Left lobe of liver (tissue), 2 donors: ENCODE data around the gene DAB1. TPM values are rescaled to one million over a fixed set of nuclear protein-coding genes. Genes with fewer than 3 reads are reported as not detected.
"Not testable (repeated sequence)": the region's sequence is repeated elsewhere in the genome, so short reads cannot be mapped to it uniquely, and the experiment has no call there.

Source experiments
- ATAC-seq: fragments of 200-7000 bp; cut with Tn5 transposase; one replicate; pipeline ENCODE4 v1.9.1; 2020; ENCODE audit warnings: mild to moderate bottlenecking, moderate library complexity
- DNase-seq: peaks from one replicate; pipeline ENCODE4 v3.0.0-alpha.2; 2020; ENCODE audit warnings: low spot score
- total RNA-seq: library from RNA; stranded (reverse); gene quantifications from one replicate; pipeline ENCODE4 v1.2.1, GENCODE V29; 2021
- donor health status: DM: no; HTN: no; CAD: no; lungs with moderate emphysema.
- donor health status: DM: no; HTN: yes; CAD: no.

DAB1 gene
- total RNA-seq, 1 donor from 2014 or later: 1.4 TPM

- no peak for ATAC-seq
- no peak for DNase-seq
These were observed 330.7 kb downstream of the DAB1 start for GRCh38 chr1:57093122-57093521.

GRCh38 chr1:57091642-57092041 lies 332.2 kb downstream of the DAB1 start:
- no peak for ATAC-seq
- no peak for DNase-seq

GRCh38 chr1:57089855-57090254 lies 334.0 kb downstream of the DAB1 start:
- ATAC-seq (no peak), DNase-seq (no peak)

DNA sequence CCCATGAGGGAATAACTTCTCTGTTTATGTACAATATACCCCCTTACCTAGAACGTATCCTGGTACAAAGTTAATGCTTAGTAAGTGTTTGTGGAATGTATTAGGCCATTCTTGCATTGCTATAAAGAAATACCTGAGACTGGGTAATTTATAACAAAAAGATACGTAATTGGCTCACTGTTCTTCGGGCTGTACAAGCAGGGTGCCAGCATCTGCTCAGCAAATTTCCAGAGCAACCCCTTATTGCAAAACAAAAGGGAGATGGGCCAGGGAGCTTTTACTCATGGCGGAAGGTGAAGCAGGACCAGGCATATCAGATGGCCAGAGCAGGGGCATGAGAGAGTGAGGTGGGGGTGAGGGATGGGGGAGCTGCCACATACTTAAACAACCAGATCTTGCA lies 334.6 kb downstream of the DAB1 start:
- DNase-seq (no peak), ATAC-seq (no peak)

GRCh38 chr1:57088653-57089052 lies 335.2 kb downstream of the DAB1 start:
- no peak for ATAC-seq
- no peak for DNase-seq

DNA sequence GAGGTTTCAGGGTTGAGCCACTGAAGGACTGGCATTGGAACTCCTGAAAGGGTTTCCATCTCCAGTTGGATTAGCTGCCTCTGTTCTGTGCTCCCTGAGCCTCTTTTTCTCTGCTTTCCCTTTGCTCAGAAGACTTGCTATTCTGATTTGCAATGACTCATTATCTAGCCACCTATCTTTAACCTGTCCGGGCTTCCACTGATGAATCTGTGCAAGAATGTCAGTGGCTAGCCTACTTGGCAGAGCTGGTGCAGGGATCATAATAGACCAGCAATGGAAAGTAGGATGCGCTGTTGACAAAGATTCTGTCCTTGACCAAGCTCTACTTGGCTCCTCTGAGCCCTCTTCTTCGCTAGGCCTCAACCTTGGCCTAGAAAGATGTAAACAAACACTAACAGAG lies 336.2 kb downstream of the DAB1 start:
- ATAC-seq, DNase-seq: not testable (repeated sequence)

- DNase-seq (no peak), ATAC-seq (no peak)
These were observed 337.7 kb downstream of the DAB1 start for GRCh38 chr1:57086154-57086553.

GRCh38 chr1:57084701-57085100 lies 339.2 kb downstream of the DAB1 start:
- ATAC-seq: no peak
- no peak for DNase-seq

- DNase-seq: no peak
- no peak for ATAC-seq
These were observed 341.0 kb downstream of the DAB1 start for GRCh38 chr1:57082711-57083439.

DNA sequence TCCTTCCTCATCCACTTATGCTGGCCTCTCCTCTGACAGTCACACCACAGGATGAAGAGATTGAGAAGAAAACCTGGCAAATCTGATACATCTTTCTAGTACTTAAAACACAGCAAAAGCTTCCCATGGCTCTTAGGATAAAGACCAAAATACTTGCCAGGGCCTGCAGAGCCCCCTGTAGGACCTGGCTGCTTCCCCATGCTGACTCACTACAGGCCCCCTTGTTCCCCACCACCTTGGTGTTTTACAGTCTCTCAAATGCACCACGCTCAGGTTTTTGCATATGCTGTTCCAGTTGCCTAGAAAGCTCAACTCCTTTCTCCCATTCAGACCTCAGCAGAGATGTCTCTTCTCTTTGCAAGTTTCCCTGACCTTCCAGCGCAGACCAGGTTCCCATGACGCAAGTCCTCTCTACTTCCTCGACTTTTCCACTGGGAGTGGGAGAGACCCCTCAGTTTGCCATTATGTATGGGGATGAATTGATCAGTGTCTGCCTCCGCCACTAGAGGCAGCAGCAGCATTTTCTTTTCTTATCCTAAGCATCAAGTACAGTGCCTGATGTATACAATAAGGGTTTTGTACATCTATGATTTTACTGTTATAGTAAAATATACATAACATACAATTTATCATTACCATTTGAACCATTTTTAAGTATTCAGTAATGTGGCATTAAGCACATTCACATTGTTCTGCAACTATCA lies 344.3 kb downstream of the DAB1 start:
- no peak for DNase-seq
- peak; percentile 26 for ATAC-seq

- DNase-seq (no peak), ATAC-seq (no peak)
These were observed 351.3 kb downstream of the DAB1 start for GRCh38 chr1:57072401-57073110.

GRCh38 chr1:57067863-57068262 lies 356.0 kb downstream of the DAB1 start:
- peak; percentile 48 for ATAC-seq
- DNase-seq: no peak

DNA sequence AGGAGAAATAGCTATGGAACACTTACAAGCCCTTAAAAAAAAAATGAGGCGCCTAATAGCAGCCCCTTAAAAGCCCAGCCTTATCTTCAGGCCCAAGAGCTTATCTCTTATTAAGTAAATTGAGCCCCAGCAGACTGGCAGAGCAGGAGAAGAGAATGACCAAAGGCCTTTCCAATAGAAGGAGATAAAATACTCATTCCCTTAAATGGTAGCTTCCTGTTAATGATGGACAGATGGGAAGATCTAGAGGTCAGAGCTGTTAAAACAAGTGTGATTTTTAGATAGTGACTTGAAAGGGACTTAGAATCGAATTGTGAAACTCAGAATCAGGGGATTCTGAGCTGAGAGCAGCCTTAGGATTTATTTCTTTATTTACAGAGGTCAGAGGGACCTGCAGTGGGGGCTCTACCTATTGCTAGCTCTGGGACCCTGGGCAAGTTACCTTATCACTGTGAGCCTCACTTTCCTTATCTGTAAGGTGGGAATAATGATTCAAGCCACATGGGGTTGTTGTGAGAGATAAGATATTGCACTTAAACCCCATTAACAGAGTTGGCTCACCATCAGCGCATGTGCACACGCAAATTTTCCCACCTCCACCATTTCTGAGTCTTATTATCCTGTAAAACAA lies 356.8 kb downstream of the DAB1 start:
- no peak for DNase-seq
- ATAC-seq: no peak

- ATAC-seq (no peak), DNase-seq (no peak)
These were observed 358.4 kb downstream of the DAB1 start for GRCh38 chr1:57065442-57065841.

GRCh38 chr1:57064379-57065140 lies 359.3 kb downstream of the DAB1 start:
- ATAC-seq (no peak), DNase-seq (no peak)

GRCh38 chr1:57063406-57064125 lies 360.3 kb downstream of the DAB1 start:
- no peak for DNase-seq
- no peak for ATAC-seq

DNA sequence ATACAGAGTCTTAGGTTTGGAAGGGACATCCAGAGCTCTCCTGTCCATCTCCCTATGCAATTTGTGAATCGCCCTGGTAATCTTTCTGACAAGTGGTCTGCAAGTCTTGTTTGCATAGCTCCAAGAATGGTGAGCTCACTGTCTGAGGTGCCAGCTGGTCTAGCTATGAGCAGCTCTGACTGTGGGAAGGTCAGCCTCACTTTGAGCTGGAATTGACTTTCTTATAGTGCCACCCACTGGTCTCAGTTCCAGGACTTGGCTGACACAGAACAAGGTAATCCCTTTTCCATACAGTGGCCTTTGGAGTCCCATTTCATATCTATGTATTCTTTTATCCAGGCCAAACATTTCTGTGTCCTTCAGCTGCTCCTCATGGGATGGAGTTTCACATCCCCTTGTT lies 362.5 kb downstream of the DAB1 start:
- DNase-seq (peak; percentile 61), ATAC-seq (peak; percentile 92)

GRCh38 chr1:57060451-57060850 lies 363.4 kb downstream of the DAB1 start:
- DNase-seq (no peak), ATAC-seq (no peak)

DNA sequence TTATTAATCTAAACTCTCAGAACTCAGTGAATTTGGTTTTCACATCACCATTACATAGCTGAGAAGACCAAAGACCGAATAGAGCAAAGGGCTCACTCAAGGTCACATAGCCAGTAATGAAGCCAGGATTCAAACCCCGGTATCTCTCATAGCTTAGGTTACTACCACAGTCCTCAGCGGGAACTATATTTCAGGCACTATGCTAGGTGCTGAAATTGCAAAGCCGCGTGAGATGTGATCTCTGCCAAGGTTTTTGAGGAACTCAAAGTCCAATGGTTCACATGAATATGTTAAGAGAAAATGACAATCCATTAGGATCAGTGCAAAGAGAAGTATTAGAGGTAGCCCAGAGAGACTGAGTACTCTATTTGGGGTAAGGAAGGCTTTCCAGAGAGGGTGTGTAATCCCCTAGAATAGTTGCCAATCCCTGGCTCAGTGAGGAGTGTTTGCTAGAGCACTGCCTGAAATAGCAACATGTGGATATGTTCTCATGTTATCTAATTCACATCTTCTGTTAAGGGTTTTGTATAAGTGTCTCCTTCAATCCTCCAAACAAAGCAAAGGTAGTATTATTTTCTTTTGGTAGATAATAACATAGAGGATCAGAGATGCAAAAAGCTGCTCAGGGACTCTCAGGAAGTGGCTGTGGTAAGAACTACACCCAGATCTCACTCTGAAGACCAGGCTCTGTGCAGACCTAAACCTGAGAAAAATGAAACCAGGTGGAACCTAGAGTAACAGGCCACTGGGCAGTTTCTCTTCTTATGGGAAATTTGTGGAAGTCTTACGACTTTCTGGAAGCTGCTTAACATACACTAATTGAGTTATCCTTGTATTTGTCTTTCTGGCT lies 365.0 kb downstream of the DAB1 start:
- DNase-seq (peak; percentile 53), ATAC-seq (peak; percentile 77)
